ENCODE data around the gene MBD3. TPM values are rescaled to one million over a fixed set of nuclear protein-coding genes. Genes with fewer than 3 reads are reported as not detected.

Gene MBD3
- total and polyA plus RNA-seq, 2 experiments from 2014 or later = 27.6 to 118 TPM

DNA sequence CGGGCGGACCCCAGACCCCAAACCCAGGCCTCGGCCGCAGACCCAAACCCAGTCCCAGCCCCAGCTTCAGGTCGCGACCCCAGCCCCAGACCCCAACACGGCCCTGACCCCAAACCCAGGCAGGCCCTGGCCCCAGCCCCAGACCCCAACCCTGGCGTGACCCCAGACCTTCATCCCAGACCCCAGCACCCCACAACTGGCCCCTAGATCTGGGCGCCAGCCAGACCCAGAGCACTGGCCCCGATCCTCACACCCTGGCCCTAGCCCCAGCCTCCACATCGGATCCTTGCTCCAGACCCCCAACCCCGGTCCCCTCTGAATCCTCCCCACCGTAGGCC is 7.5 kb downstream of the MBD3 start (continued):
- TF ChIP-seq CREB1 (CRISPR knock-in tag; IDR thresholded peaks at IDR 0.05; ENCODE audit: low read depth) (no peak), JUNB (IDR thresholded peaks at IDR 0.05; ENCODE audit: unreplicated experiment) (no peak), STAT1 (IDR thresholded peaks at IDR 0.05; ENCODE audit: unreplicated experiment) (no peak), NANOG (IDR thresholded peaks at IDR 0.05; ENCODE audit: borderline replicate concordance) (no peak), EZH2 (IDR thresholded peaks at IDR 0.05; ENCODE audit: low read depth, unreplicated experiment) (no peak)
- TF ChIP-seq, protein P1, sequence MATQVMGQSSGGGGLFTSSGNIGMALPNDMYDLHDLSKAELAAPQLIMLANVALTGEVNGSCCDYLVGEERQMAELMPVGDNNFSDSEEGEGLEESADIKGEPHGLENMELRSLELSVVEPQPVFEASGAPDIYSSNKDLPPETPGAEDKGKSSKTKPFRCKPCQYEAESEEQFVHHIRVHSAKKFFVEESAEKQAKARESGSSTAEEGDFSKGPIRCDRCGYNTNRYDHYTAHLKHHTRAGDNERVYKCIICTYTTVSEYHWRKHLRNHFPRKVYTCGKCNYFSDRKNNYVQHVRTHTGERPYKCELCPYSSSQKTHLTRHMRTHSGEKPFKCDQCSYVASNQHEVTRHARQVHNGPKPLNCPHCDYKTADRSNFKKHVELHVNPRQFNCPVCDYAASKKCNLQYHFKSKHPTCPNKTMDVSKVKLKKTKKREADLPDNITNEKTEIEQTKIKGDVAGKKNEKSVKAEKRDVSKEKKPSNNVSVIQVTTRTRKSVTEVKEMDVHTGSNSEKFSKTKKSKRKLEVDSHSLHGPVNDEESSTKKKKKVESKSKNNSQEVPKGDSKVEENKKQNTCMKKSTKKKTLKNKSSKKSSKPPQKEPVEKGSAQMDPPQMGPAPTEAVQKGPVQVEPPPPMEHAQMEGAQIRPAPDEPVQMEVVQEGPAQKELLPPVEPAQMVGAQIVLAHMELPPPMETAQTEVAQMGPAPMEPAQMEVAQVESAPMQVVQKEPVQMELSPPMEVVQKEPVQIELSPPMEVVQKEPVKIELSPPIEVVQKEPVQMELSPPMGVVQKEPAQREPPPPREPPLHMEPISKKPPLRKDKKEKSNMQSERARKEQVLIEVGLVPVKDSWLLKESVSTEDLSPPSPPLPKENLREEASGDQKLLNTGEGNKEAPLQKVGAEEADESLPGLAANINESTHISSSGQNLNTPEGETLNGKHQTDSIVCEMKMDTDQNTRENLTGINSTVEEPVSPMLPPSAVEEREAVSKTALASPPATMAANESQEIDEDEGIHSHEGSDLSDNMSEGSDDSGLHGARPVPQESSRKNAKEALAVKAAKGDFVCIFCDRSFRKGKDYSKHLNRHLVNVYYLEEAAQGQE (IDR thresholded peaks at IDR 0.05; ENCODE audit: unreplicated experiment) = no peak

GRCh38 chr19:1584500-1585242 is 8.0 kb downstream of the MBD3 start:
- Histone ChIP-seq H3K36me3 (ENCODE audit: insufficient read depth) (no peaks in the 10 kb centered on the region; the same call in 1 of the 2 replicates), H4K20me1 (replicated peaks; ENCODE audit: insufficient read depth) (peaks cover 19% of the 10 kb centered on the region), H3K79me2 (replicated peaks; ENCODE audit: insufficient read depth) (peaks cover 39% of the 10 kb centered on the region), H3K4me2 (no peak overlapping the region), H3K4me1 (ENCODE audit: insufficient read depth) (no peaks in the 10 kb centered on the region), H3K27ac (ENCODE audit: low read depth) (no peak overlapping the region), H3K27me3 (ENCODE audit: insufficient read depth) (no peaks in the 10 kb centered on the region), H3F3A (replicated peaks; ENCODE audit: low read depth) (peaks cover 2% of the 10 kb centered on the region; the same call in 1 of the 2 replicates), H3K9me2 (ENCODE audit: insufficient read depth) (no peaks in the 10 kb centered on the region), H3K4me3 (no peak overlapping the region), H2AFZ (no peak overlapping the region)
- no peak overlapping the region for H3K27ac Mint-ChIP-seq
- H3K4me3 Mint-ChIP-seq = no peak overlapping the region
- no peaks in the 10 kb centered on the region for H3K9me3 Mint-ChIP-seq
- H3K36me3 Mint-ChIP-seq (ENCODE audit: low read depth) = peaks cover 66% of the 10 kb centered on the region
- H3K27me3 Mint-ChIP-seq (ENCODE audit: insufficient read depth, low read depth, poor library complexity) = peaks cover 8% of the 10 kb centered on the region
- DNase-seq (ENCODE audit: low spot score) = no peak
- no peaks in the 10 kb centered on the region; the same call in 1 of the 3 replicates for H3K4me1 Mint-ChIP-seq
- ATAC-seq = no peak
- TF ChIP-seq, protein P2, sequence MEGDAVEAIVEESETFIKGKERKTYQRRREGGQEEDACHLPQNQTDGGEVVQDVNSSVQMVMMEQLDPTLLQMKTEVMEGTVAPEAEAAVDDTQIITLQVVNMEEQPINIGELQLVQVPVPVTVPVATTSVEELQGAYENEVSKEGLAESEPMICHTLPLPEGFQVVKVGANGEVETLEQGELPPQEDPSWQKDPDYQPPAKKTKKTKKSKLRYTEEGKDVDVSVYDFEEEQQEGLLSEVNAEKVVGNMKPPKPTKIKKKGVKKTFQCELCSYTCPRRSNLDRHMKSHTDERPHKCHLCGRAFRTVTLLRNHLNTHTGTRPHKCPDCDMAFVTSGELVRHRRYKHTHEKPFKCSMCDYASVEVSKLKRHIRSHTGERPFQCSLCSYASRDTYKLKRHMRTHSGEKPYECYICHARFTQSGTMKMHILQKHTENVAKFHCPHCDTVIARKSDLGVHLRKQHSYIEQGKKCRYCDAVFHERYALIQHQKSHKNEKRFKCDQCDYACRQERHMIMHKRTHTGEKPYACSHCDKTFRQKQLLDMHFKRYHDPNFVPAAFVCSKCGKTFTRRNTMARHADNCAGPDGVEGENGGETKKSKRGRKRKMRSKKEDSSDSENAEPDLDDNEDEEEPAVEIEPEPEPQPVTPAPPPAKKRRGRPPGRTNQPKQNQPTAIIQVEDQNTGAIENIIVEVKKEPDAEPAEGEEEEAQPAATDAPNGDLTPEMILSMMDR (conservative IDR thresholded peaks at IDR 0.05; ENCODE audit: low read depth in 2 of 2) = no peak
- TF ChIP-seq, protein P1 (IDR thresholded peaks at IDR 0.05; ENCODE audit: unreplicated experiment) = no peak
- TF ChIP-seq ZNF331 (CRISPR knock-in tag; IDR thresholded peaks at IDR 0.05; ENCODE audit: low read depth) (no peak), NANOG (IDR thresholded peaks at IDR 0.05; ENCODE audit: borderline replicate concordance) (no peak), CREB1 (CRISPR knock-in tag; IDR thresholded peaks at IDR 0.05; ENCODE audit: low read depth) (no peak), EZH2 (IDR thresholded peaks at IDR 0.05; ENCODE audit: low read depth, unreplicated experiment) (no peak), JUNB (IDR thresholded peaks at IDR 0.05; ENCODE audit: unreplicated experiment) (no peak), POLR2AphosphoS5 (IDR thresholded peaks at IDR 0.05; ENCODE audit: low read depth) (no peak), STAT1 (IDR thresholded peaks at IDR 0.05; ENCODE audit: unreplicated experiment) (no peak), ZNF114 (CRISPR knock-in tag; IDR thresholded peaks at IDR 0.05) (no peak), EZH2phosphoT487 (IDR thresholded peaks at IDR 0.05; ENCODE audit: unreplicated experiment) (no peak)
